22Rv1 (cell line): ENCODE results near the gene AAK1.

Experiments
- ZFX ChIP-seq: fragments of 450-650 bp; IDR thresholded peaks from 2 replicates; pipeline ENCODE4 v1.6.1; 2017; ENCODE audit warnings: antibody characterized with exemption, borderline replicate concordance
- TF ChIP-seq, protein P1 (sequence below): fragments of 450-650 bp; IDR thresholded peaks from 2 replicates; pipeline ENCODE4 v1.5.1; 2017; ENCODE audit warnings: mild to moderate bottlenecking

DNA sequence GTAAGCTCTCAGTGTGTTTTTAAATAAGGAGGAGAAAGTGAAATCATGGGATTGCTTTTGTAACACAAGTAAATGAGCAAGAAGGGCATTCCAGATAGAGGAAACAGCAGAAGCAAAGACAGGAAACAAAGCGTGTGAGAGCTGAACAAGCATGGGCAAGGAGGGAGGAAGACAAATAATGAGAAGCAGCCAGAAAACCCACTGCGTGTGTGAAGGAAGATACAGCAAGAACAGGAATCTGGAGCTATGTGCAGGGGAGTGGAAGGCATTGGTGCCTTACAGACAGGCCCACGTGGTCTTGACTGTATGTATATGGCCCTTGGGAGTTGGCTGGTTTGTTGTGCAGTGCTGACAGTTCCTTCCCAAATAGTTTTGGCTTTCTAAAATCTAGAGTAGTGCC lies 88.6 kb downstream of the AAK1 start:
- TF ChIP-seq, protein P1, sequence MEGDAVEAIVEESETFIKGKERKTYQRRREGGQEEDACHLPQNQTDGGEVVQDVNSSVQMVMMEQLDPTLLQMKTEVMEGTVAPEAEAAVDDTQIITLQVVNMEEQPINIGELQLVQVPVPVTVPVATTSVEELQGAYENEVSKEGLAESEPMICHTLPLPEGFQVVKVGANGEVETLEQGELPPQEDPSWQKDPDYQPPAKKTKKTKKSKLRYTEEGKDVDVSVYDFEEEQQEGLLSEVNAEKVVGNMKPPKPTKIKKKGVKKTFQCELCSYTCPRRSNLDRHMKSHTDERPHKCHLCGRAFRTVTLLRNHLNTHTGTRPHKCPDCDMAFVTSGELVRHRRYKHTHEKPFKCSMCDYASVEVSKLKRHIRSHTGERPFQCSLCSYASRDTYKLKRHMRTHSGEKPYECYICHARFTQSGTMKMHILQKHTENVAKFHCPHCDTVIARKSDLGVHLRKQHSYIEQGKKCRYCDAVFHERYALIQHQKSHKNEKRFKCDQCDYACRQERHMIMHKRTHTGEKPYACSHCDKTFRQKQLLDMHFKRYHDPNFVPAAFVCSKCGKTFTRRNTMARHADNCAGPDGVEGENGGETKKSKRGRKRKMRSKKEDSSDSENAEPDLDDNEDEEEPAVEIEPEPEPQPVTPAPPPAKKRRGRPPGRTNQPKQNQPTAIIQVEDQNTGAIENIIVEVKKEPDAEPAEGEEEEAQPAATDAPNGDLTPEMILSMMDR, result no peak
- TF ChIP-seq ZFX, result no peak
